Activated naive CD4-positive, alpha-beta T cell treated with anti-CD3 and anti-CD28 coated beads, Interleukin-2, amount 10 ng/mL, durations not matched to agents 7 days and 5 days (primary cell): ENCODE data around the gene KIF18B.

Experiments used
- CTCF ChIA-PET: fragments of 350-600 bp; sonication (Branson Sonifier 250); formaldehyde crosslinking; loops from one replicate; lab custom pipeline; 2021; ENCODE audit warnings: antibody characterized with exemption; lab: Charles Lee
- DNase-seq: peaks from one replicate; pipeline ENCODE4 v3.0.0-alpha.2; 2020
- H3K27ac Mint-ChIP-seq: one replicate; pipeline ENCODE4 v1.8.0; 2021; ENCODE audit warnings: mild to moderate bottlenecking, moderate library complexity, mixed read lengths
- H3K27me3 Mint-ChIP-seq: one replicate; pipeline ENCODE4 v1.8.0; 2021; ENCODE audit warnings: mild to moderate bottlenecking, mixed read lengths
- H3K36me3 Mint-ChIP-seq: one replicate; pipeline ENCODE4 v1.8.0; 2021; ENCODE audit warnings: mixed read lengths
- H3K4me1 Mint-ChIP-seq: one replicate; pipeline ENCODE4 v1.8.0; 2021; ENCODE audit warnings: mixed read lengths
- H3K4me3 Mint-ChIP-seq: one replicate; pipeline ENCODE4 v1.8.0; 2021; ENCODE audit warnings: mild to moderate bottlenecking, moderate library complexity, mixed read lengths
- H3K9me3 Mint-ChIP-seq: one replicate; pipeline ENCODE4 v1.8.0; 2021; ENCODE audit warnings: mixed read lengths

Gene KIF18B

DNA sequence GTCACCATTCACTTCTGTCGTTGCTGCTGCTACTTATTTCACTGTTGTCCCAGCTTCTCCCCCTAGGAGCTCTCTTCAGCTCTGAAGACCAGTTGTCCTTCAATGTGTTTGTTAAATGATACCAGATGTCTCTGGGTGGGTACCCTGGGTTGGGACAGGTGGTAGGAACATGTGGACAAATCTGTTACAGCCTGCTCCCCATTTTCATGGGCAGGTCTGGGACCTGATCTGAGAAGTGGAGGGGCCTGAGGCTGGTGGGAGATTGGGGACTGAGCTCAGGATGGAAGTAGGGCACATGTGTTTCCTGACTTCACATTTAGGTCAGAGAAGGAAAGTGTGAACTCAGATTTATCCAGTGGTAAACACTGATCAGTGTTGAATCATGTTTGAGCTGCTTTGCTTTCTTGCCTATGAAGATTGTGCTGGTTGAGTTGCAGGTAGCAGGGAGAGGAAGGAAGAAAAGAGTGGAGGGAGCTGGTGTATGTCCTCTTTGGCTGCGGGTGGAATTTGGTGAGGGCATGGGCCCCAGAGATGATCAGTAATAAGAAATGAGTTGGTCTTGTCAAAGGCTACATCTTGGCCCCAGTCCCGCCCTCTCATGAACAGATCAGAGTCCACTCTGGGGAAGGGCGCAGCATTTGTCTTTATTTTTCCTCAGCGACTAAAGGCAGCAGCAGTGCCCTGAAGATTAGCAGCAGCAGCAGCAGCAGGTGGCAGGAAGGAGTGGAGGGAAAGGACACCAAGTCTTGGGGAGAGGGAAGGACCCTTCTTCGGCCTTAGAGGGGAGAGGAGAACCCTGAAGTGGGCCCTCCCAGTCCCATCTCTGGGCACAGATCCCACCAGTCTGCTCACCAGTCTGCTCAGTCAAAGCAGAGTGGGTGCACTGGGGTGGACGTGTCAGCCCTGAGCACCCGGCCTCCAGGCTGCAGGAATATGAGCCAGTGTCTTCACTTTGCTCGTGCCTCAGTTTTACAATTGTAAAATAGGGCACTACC, 42.3 kb downstream of the KIF18B start:
- Mint-ChIP-seq H3K36me3 (no peaks in the 10 kb centered on the region), H3K4me3 (no peak overlapping the region), H3K4me1 (peaks cover 2% of the 10 kb centered on the region), H3K27me3 (peaks cover 63% of the 10 kb centered on the region), H3K9me3 (no peaks in the 10 kb centered on the region), H3K27ac (no peak overlapping the region)
- no peak for DNase-seq
- CTCF ChIA-PET: interaction anchor here (1.3 to 1.4 kb wide), 3 partner anchors 27 to 230 kb away, joined by 3 read pairs; partner anchors contain the start of gene ACBD4

DNA sequence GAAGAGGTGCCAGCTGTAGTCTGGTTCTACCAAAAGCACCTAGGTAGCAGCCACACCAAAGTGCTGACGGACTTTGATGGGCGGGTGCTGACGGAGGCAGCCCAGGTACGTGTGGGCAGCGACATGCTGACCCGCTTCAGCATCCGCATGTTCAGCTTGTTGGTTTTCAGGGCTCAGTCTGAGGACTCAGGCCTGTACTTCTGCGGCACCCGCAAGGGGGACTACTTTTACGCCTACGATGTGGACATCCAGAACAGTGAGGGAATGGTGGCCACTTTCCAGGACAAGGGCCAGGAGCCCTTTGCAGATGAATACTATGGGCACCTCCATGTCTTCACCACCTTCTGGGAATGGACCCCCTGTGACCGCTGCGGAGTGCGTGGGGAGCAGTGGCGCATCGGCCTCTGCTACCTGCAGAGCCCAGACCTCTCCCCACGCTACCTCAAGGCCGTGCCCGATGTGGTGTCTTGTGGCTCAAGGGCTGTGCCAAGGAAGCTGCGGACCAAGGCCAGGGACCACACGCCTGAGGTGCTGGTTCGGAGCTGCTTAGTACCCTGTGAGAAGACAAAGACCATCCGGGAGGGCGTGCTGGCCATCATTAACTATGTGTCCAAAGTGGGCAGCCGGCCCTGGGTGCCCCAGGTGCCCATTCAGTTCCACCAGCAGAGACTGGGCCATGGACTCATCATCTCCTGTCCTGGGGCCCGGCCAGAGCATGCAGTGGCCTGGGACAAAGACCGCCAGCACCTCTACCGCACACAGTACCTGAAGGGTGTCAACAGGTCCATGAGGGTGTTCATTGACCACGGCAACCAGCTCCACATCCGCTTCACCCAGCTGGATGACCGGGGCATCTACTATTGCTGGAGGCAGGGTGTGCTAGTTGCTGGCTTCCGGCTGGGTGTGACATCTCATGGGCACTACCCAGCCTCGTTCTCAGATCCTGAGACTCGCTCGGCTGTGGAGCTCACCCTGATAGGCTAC, 43.3 kb downstream of the KIF18B start:
- Mint-ChIP-seq H3K4me1 (peaks cover 12% of the 10 kb centered on the region), H3K36me3 (no peaks in the 10 kb centered on the region), H3K9me3 (no peaks in the 10 kb centered on the region), H3K27me3 (peaks cover 64% of the 10 kb centered on the region), H3K4me3 (no peak overlapping the region), H3K27ac (no peak overlapping the region)
- CTCF ChIA-PET: interaction anchor here (0.9 to 1.4 kb wide), 5 partner anchors 26 to 231 kb away, joined by 3 to 5 read pairs (median 3); partner anchors contain the start of gene ACBD4
- peak; percentile 12 for DNase-seq

DNA sequence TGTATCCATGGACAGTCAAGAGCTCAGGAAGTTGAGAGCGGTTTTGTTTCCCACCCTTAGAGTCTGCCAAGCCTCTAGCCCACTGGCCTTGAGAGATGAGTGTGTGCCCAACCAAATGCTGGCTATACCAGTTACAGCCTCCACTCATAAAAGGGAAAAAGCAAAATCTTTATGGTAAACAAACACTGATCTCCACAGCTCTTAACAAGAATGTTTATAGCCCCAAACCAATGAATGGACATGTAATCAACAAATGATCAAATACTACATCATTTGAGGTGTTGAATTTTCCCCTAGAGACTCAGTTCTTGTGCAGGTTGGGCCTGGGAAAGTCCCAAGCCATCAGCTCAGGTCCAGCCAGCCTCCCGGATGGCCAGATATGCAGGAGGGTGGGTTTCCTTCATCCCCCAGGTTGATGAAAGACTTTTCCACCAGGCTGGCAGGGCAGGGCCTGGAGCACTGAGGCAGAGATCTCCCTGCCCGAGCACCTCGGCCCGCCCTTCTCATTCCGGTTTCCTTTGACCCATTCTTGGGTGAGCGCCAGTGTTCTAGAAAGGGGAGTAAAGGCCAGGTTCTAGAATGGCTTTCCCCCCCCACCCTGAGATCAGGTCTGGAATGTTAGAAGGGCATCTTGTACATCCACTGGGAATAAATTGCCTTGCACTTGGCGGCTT, 44.4 kb downstream of the KIF18B start:
- DNase-seq: peak; percentile 10
- no peak overlapping the region for H3K27ac Mint-ChIP-seq
- CTCF ChIA-PET: interaction anchor here (0.9 to 1.5 kb wide), 3 partner anchors 10 to 232 kb away, joined by 3 to 5 read pairs (median 4); partner anchors contain the start of gene ACBD4
- peaks cover 3% of the 10 kb centered on the region for H3K36me3 Mint-ChIP-seq
- no peak overlapping the region for H3K4me3 Mint-ChIP-seq
- H3K4me1 Mint-ChIP-seq: peaks cover 21% of the 10 kb centered on the region
- H3K9me3 Mint-ChIP-seq: no peaks in the 10 kb centered on the region
- H3K27me3 Mint-ChIP-seq: peaks cover 58% of the 10 kb centered on the region

DNA sequence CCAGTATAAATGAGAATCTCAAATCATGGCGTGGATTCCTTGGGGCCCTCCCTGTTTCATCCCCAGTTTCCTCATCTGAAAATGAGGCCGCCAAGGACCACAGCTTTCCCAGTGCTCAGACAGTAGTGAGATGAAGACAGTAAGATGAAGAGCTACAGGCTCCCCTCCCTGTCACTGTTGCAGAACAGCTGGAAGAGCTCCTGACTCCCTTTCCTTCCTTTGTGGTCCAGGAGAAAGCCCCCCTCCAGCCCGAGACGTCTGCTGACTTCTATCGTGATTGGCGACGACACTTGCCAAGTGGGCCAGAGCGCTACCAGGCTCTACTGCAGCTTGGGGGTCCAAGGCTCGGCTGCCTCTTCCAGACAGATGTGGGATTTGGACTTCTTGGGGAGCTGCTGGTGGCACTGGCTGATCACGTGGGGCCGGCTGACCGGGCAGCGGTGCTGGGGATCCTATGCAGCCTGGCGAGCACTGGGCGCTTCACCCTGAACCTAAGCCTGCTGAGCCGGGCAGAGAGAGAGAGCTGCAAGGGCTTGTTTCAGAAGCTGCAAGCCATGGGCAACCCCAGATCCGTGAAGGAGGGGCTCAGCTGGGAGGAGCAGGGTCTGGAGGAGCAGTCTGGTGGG, 45.3 kb downstream of the KIF18B start:
- Mint-ChIP-seq H3K9me3 (no peaks in the 10 kb centered on the region), H3K4me1 (peaks cover 25% of the 10 kb centered on the region), H3K4me3 (no peak overlapping the region), H3K36me3 (peaks cover 3% of the 10 kb centered on the region), H3K27ac (no peak overlapping the region), H3K27me3 (peaks cover 52% of the 10 kb centered on the region)
- no peak for DNase-seq
- CTCF ChIA-PET: interaction anchor here (1.3 to 1.5 kb wide), 2 partner anchors 11 to 120 kb away, joined by 4 read pairs; no protein-coding TSS in a partner anchor

DNA sequence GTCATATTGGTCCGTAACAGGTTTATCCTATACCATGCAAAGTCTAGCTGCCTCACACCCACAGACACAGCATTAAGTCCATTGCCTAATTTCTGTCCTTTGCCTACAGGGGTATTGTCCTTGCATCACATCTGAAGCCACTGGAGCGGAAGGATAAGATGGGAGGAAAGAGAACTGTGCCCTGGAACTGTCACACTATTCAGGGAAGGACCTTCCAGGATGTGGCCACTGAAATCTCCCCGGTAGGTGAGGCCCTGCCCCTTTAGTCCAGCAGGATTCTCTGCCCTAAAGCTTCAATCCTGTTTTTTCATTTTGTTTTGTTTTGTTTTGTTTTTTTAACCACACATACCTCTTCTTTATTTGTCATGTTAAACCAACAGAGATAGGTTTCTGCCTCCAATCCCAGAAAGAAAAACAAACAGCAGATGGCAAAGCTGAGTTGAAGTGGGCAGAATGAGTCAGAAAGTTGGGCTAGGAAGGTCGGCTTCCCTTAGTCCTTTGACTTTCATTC, 46.1 kb downstream of the KIF18B start:
- Mint-ChIP-seq H3K27me3 (peaks cover 45% of the 10 kb centered on the region), H3K9me3 (no peaks in the 10 kb centered on the region), H3K36me3 (peaks cover 3% of the 10 kb centered on the region), H3K27ac (no peak overlapping the region), H3K4me3 (no peak overlapping the region), H3K4me1 (peaks cover 26% of the 10 kb centered on the region)
- CTCF ChIA-PET: interaction anchor here (1.3 to 1.5 kb wide), 2 partner anchors 12 to 121 kb away, joined by 4 read pairs; no protein-coding TSS in a partner anchor
- no peak for DNase-seq

DNA sequence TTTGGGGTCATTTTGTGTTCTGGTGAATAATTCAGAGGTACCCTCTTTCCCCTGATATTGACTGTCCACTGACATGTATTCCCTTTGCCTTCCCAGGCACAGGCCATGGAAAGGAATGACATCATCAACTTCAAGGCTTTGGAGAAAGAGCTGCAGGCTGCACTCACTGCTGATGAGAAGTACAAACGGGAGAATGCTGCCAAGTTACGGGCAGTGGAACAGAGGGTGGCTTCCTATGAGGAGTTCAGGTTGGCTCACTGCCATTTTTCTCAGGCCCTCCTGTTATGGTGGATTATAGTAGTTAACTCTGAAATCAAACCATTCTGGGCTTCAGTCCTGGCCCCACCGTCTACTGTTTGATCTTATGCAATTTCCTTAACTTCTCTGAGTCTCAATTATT, 46.7 kb downstream of the KIF18B start:
- Mint-ChIP-seq H3K27ac (peak overlapping the region; percentile 28), H3K36me3 (peaks cover 5% of the 10 kb centered on the region), H3K27me3 (peaks cover 40% of the 10 kb centered on the region), H3K9me3 (no peaks in the 10 kb centered on the region), H3K4me3 (no peak overlapping the region), H3K4me1 (peaks cover 30% of the 10 kb centered on the region)
- CTCF ChIA-PET: interaction anchor here (1.0 to 1.3 kb wide), 2 partner anchors 10 to 121 kb away, joined by 3 to 4 read pairs; no protein-coding TSS in a partner anchor
- DNase-seq: no peak

DNA sequence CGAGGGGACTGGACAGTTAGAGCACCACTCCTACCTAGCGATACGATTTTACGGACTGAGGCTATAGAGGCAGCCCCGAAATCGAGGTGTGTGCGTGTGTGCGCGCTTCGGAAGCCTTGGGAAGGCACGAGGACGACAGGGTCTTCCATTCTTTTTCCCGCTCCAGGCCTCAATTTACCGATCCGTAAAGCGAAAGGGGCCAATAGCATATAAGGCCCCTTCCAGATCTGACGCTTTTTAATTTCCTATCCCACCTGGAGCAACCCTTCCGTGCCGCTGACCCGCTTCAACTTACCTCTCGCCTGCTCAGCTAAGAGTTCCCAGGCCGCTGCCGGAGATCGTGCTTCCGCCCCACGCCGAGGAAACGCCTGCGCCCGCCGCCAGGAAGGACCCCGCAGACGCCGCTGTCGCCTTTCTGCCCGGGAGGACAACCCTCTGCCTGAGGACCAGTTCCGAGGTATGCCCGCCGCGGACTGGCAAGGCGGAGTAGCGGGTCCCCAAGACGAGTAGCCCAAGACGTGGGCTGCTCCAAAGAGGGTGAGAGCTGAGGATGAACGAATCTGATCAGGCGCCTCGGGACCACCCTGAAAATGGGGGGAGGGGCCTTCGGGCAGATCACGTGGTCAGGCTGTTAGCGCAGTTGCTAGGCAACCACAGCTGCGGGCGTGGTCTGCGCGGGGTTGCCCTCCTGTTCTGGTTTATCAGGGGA, 48.3 kb downstream of the KIF18B start, which contains the start of gene EFTUD2:
Gene EFTUD2 (minus strand): TSS at position 372 of the 709 bp plus-strand sequence. CDS start 4,924 bp downstream, outside the sequence.
- Mint-ChIP-seq H3K9me3 (no peaks in the 10 kb centered on the region), H3K4me3 (peak within 1 kb of the TSS; percentile 93), H3K36me3 (peaks cover 7% of the 10 kb centered on the region), H3K27me3 (peaks cover 39% of the 10 kb centered on the region), H3K27ac (peak within 1 kb of the TSS; percentile 97), H3K4me1 (peaks cover 33% of the 10 kb centered on the region)
- DNase-seq: peak; percentile 94
- CTCF ChIA-PET: interaction anchor here (0.6 to 2.3 kb wide), 7 partner anchors 11 to 299 kb away, joined by 3 to 9 read pairs (median 4); partner anchors contain the start of gene ACBD4

DNA sequence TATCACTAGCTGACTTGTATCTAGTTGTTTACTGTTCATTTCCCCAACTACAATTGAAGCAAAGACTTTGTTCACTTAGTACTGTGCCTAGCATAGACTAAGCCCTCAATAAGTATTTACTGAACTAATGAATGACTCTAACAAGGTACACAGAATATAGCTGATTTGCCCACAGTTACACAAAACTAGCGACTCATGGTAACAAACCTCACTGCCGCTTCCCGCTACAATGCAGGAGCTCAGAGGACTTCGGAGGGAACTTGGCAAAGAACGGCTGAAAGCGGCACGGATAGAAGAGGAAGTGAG, 48.9 kb downstream of the KIF18B start:
- no peak for DNase-seq
- Mint-ChIP-seq H3K4me1 (peaks cover 33% of the 10 kb centered on the region), H3K27me3 (peaks cover 39% of the 10 kb centered on the region), H3K9me3 (no peaks in the 10 kb centered on the region), H3K36me3 (peaks cover 7% of the 10 kb centered on the region), H3K4me3 (peak overlapping the region; percentile 93), H3K27ac (peak overlapping the region; percentile 97)
- CTCF ChIA-PET: interaction anchor here (1.1 to 2.3 kb wide), 6 partner anchors 10 to 299 kb away, joined by 3 to 9 read pairs (median 4); partner anchors contain the start of gene ACBD4

DNA sequence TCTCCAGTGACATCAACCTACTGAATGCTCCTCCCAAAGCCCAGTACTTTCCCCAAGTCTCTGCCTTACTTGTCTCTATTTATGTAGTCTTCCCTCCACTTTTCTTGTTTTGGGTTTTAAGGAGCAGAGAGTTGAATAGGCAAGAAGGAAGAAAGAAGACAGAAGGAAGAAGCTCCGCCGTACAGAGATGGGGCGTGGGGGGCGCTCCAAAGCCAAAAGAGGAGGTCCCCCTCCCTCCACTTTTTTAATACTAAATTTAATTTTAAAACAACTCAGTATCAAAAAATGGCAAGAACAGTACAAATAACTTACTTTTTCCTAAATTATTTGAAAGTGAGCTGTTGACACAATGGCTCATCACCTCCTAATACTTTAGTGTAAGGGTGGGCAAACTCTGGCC, 52.9 kb downstream of the KIF18B start:
- Mint-ChIP-seq H3K9me3 (no peaks in the 10 kb centered on the region), H3K27ac (no peak overlapping the region), H3K4me1 (peaks cover 27% of the 10 kb centered on the region), H3K4me3 (no peak overlapping the region), H3K36me3 (peaks cover 12% of the 10 kb centered on the region), H3K27me3 (peaks cover 4% of the 10 kb centered on the region)
- CTCF ChIA-PET: interaction anchor here (1.1 to 1.5 kb wide), 2 partner anchors 14 to 17 kb away, joined by 3 read pairs; no protein-coding TSS in a partner anchor
- no peak for DNase-seq

DNA sequence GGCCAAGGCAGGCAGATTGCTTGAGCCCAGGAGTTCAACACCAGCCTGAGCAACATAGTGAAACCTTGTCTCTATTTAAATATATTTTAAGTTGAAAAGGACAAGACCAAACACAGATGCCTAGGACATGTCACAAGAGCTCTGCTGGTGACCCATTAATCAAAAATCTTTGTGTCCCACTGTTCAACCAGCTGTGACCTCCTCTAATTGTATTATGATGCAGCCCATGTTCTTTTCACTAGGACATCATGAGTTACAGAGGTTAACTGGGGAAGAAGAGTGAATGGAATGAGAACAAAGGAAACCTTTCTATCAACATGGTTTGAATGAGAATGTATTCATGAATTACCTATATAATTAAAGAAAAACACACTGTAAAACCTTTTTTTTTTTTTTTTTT, 55.3 kb downstream of the KIF18B start:
- Mint-ChIP-seq H3K4me3 (no peak overlapping the region), H3K4me1 (peaks cover 11% of the 10 kb centered on the region), H3K27me3 (no peaks in the 10 kb centered on the region), H3K36me3 (peaks cover 9% of the 10 kb centered on the region), H3K27ac (no peak overlapping the region), H3K9me3 (no peaks in the 10 kb centered on the region)
- CTCF ChIA-PET: interaction anchor here (0.6 kb wide), 1 partner anchor 14 kb away, joined by 3 read pairs; no protein-coding TSS in a partner anchor
- no peak for DNase-seq

DNA sequence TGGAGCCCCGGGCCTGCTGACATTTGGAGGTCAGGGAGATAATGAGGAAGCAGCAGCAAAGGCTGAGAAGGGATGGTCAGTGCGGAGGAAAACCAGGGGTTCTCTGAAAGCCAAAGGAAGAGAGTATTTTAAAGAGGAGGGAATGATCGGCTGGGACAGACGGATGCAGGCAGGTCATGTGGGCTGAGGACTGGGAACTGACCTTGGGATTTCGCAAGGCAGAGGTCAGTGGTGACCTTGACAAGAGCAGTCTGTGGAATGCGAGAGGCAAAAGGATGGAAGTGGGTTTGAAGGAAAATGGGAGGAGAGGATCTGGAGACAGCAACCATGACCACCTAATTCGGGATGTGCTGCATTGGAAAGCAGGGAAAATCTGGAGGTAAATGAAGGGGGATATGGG, 58.6 kb downstream of the KIF18B start:
- CTCF ChIA-PET: interaction anchor here (1.1 to 1.5 kb wide), 2 partner anchors 9 to 12 kb away, joined by 4 read pairs; no protein-coding TSS in a partner anchor
- peaks cover 3% of the 10 kb centered on the region for H3K4me1 Mint-ChIP-seq
- H3K27ac Mint-ChIP-seq: no peak overlapping the region
- H3K9me3 Mint-ChIP-seq: no peaks in the 10 kb centered on the region
- H3K27me3 Mint-ChIP-seq: no peaks in the 10 kb centered on the region
- no peak overlapping the region for H3K4me3 Mint-ChIP-seq
- H3K36me3 Mint-ChIP-seq: peaks cover 19% of the 10 kb centered on the region
- DNase-seq: no peak
